ENCODE results near the gene LRP8.

- TF ChIP-seq POLR2A (IDR thresholded peaks at IDR 0.05) (no peak), CTCF (IDR thresholded peaks at IDR 0.05) (no peak), POLR2AphosphoS5 (IDR thresholded peaks at IDR 0.05) (no peak), EP300 (IDR thresholded peaks at IDR 0.05) (no peak)
Measured at GRCh38 chr1:53377438-53377841, 49.6 kb upstream of the LRP8 start.

All from gastroesophageal sphincter (tissue), 3 donors.